Sigmoid colon (tissue), 7 donors: Measurements from ENCODE around the gene GTF2IRD1. TPM values are rescaled to one million over a fixed set of nuclear protein-coding genes. Genes with fewer than 3 reads are reported as not detected.

Experiments used
- DNase-seq: peaks from one replicate; pipeline ENCODE4 v3.0.0-alpha.2; 2019
- H3K27ac ChIP-seq, 4 donors: fragments of 200-600 bp; sonication (generic); one replicate each; pipeline ENCODE4 v1.5.1; 2016 to 2019; ENCODE audit warnings: mild to moderate bottlenecking in 1 of 4
- H3K27me3 ChIP-seq, 3 donors: fragments of 200-600 bp; sonication (generic); one replicate each; pipeline ENCODE4 v1.5.1; 2019; ENCODE audit warnings: mild to moderate bottlenecking in 1 of 3
- H3K36me3 ChIP-seq, 4 donors: fragments of 200-600 bp; sonication (generic); one replicate each; pipeline ENCODE4 v1.5.1; 2016 to 2019
- H3K4me1 ChIP-seq, 4 donors: fragments of 200-600 bp; sonication (generic); one replicate each; pipeline ENCODE4 v1.5.1; 2017 to 2019
- H3K4me3 ChIP-seq, 4 donors: fragments of 200-600 bp; sonication (generic); one replicate each; pipeline ENCODE4 v1.5.1; 2017 to 2019; ENCODE audit warnings: mild to moderate bottlenecking in 2 of 4, moderate library complexity in 1 of 4
- H3K9me3 ChIP-seq, 4 donors: fragments of 200-600 bp in 3 of 4; sonication (generic) in 3 of 4; one replicate each; pipeline versions ENCODE4 v1.5.1 to v1.6.1; 2013 to 2019
- EP300 ChIP-seq, 4 donors: sonication (generic); formaldehyde crosslinking; IDR thresholded peaks; one replicate each; pipeline ENCODE4 v1.6.1; 2017; ENCODE audit warnings: antibody characterized with exemption in 4 of 4
- POLR2A ChIP-seq, 2 donors: fragments of 450-650 bp; IDR thresholded peaks; one replicate each; pipeline ENCODE4 v1.6.1; 2016; ENCODE audit warnings: antibody characterized with exemption in 2 of 2, mild to moderate bottlenecking in 2 of 2, moderate library complexity in 2 of 2
- POLR2AphosphoS5 ChIP-seq, 4 donors: sonication (generic); formaldehyde crosslinking; IDR thresholded peaks; one replicate each; pipeline ENCODE4 v1.6.1; 2017; ENCODE audit warnings: antibody characterized with exemption in 4 of 4
- WGBS, 2 donors: extraction: QIAGEN DNeasy Blood & Tissue Kit; methylation state at CpG; one replicate each; pipeline ENCODE4 v1.1.7; 2013; 5-methylcytosine and 5-hydroxymethylcytosine counted together
- intact Hi-C: fragments of 100-400 bp; cut with DNase I; formaldehyde crosslinking; loops from one replicate; pipeline ENCODE4 v1.15.1; 2023
- polyA plus RNA-seq, 3 donors: library from polyadenylated mRNA; stranded (reverse); fragments of 200-250 nt; gene quantifications; one replicate each; pipeline ENCODE4 v1.2.3, GENCODE V29; 2013
- total RNA-seq, 4 donors: library from RNA; depleted of rRNA; stranded (reverse); fragments of >200 nt; gene quantifications; one replicate each; pipeline ENCODE4 v1.1.0, GENCODE V29; 2016
- TF ChIP-seq, protein P1 (sequence below), 4 experiments: fragments of 450-650 bp in 3 of 4; fragments of 200-600 bp in 1 of 4; IDR thresholded peaks; one replicate each; pipeline ENCODE4 v1.5.1; 2016 to 2019; ENCODE audit warnings: antibody characterized with exemption in 4 of 4, mild to moderate bottlenecking in 3 of 4, moderate library complexity in 2 of 4
- donor health status: healthy with polysubstance abuse.
- donor health status: Bipolar disorder and iron deficiency.
- donor health status: healthy.

Gene GTF2IRD1
- total and polyA plus RNA-seq, 7 donors: 1.8 to 24.2 (median 15.0) TPM

DNA sequence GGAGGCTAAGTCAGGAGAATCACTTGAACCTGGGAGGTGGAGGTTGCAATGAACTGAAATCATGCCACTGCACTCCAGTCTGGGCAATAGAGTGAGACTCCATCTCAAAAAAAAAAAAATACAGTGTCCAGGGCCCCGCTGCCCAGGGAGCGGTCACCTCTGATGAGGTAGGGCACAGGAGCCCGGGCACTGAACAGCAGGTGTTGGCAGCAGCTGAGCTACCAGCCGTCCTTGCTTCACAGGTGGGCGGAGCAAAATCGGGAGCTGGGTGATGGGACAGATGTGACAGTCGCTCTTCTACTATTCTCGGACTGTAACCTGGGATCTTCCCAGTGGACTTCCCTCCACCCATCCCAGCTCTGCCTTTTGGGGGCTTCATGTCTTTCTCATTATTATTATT lies 49.4 kb downstream of the GTF2IRD1 start:
- Histone ChIP-seq H3K9me3 (no peaks in the 10 kb centered on the region), H3K27me3 (no peaks in the 10 kb centered on the region), H3K27ac (peak overlapping the region in 3 of 4 donors; percentile 65 to 78 (median 77)), H3K36me3 (no peaks in the 10 kb centered on the region), H3K4me1 (peaks cover 0 to 43% (median 30%) of the 10 kb centered on the region in 4 donors), H3K4me3 (no peak overlapping the region)
- DNase-seq: no peak
- TF ChIP-seq, protein P1, sequence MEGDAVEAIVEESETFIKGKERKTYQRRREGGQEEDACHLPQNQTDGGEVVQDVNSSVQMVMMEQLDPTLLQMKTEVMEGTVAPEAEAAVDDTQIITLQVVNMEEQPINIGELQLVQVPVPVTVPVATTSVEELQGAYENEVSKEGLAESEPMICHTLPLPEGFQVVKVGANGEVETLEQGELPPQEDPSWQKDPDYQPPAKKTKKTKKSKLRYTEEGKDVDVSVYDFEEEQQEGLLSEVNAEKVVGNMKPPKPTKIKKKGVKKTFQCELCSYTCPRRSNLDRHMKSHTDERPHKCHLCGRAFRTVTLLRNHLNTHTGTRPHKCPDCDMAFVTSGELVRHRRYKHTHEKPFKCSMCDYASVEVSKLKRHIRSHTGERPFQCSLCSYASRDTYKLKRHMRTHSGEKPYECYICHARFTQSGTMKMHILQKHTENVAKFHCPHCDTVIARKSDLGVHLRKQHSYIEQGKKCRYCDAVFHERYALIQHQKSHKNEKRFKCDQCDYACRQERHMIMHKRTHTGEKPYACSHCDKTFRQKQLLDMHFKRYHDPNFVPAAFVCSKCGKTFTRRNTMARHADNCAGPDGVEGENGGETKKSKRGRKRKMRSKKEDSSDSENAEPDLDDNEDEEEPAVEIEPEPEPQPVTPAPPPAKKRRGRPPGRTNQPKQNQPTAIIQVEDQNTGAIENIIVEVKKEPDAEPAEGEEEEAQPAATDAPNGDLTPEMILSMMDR (IDR thresholded peaks at IDR 0.05): no peak
- TF ChIP-seq EP300 (IDR thresholded peaks at IDR 0.05) (no peak), POLR2AphosphoS5 (IDR thresholded peaks at IDR 0.05) (no peak), POLR2A (IDR thresholded peaks at IDR 0.05) (no peak)
- intact Hi-C loops: loop anchor here (5.0 kb wide), 1 partner anchor 51 kb away; the partner anchor contains the start of gene GTF2IRD1
- 63 to 86% methylated on average over 8 of the region's 8 CpGs for WGBS, 2 donors

DNA sequence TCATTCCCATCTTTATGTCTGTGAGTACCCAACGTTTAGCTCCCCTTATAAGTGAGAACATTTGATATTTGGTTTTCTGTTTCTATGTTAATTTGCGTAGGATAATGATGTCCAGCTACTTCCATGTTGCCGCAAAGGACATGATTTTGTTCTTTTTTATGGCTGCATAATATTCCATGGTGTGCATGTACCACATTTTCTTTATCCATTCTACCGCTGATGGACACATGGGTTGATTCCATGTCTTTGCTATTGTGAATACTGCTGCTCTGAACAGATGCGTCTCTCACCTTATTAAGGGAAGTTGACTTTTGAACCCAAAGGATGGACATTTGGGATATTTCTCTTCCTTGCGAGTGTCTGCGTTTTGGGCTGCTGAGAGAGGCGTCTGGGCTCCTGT lies 50.2 kb downstream of the GTF2IRD1 start:
- Histone ChIP-seq H3K27ac (peak overlapping the region in 1 of 4 donors; percentile 77), H3K4me3 (no peak overlapping the region), H3K27me3 (no peaks in the 10 kb centered on the region), H3K36me3 (peaks cover 0 to 3% (median 0%) of the 10 kb centered on the region in 4 donors), H3K4me1 (peaks cover 0 to 43% (median 30%) of the 10 kb centered on the region in 4 donors), H3K9me3 (no peaks in the 10 kb centered on the region)
- intact Hi-C loops: loop anchor here (5.0 kb wide), 1 partner anchor 52 kb away; the partner anchor contains the start of gene GTF2IRD1
- TF ChIP-seq, protein P1 (IDR thresholded peaks at IDR 0.05): no peak
- TF ChIP-seq EP300 (IDR thresholded peaks at IDR 0.05) (no peak), POLR2A (IDR thresholded peaks at IDR 0.05) (no peak)
- no peak for DNase-seq
- whole genome bisulfite sequencing, 2 donors: 97 to 98% methylated on average over 8 of the region's 8 CpGs

DNA sequence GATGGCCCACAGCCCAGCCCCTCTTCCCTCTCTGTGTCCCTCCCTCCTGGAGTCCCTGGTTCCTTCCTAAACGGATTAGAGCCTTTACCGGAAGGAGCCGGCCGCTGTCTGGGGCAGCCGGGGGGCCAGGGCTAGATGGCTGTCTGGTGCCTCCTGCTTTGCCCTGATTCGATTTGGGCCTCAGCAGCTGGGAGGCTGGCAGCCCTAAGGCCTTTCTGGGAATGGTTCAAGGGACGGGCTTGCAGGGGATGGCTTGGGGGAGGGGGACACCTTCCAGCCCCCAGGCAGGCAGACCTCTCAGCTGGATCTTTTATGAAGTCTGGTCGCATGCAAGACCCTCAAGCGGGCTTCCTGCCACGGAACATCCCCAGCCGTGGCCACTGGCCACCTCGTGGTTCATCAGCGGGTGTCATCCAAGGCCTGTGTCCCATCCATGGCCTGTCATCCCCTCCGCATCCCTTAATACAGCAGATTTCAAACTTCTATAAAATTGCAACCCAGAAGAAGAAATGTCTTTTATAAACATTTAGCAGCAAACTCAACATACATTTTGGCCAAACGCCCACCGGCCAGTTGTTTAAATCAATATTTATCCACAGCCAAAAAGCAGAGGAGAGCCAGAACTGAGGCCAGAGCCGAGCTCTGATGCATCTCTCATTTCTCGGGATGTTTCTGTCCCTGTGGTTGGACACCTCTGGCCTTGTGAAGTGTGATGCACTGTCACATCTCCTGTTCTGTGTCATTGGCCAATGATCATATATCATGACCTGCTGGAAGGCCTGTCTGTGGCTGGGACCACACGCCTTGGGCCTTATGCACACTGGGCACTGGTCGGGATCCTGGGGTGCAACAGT lies 52.0 kb downstream of the GTF2IRD1 start:
- 77 to 84% methylated on average over 20 of the region's 20 CpGs for WGBS, 2 donors
- TF ChIP-seq EP300 (IDR thresholded peaks at IDR 0.05): no peak
- TF ChIP-seq POLR2A (IDR thresholded peaks at IDR 0.05): no peak
- TF ChIP-seq, protein P1 (IDR thresholded peaks at IDR 0.05): no peak
- TF ChIP-seq POLR2AphosphoS5 (IDR thresholded peaks at IDR 0.05): no peak
- Histone ChIP-seq H3K27me3 (no peaks in the 10 kb centered on the region), H3K36me3 (peaks cover 0 to 7% (median 0%) of the 10 kb centered on the region in 4 donors), H3K9me3 (no peaks in the 10 kb centered on the region), H3K27ac (peak overlapping the region in 3 of 4 donors; percentile 61 to 77 (median 76)), H3K4me3 (no peak overlapping the region), H3K4me1 (peaks cover 0 to 43% (median 30%) of the 10 kb centered on the region in 4 donors)
- intact Hi-C loops: no loop called here
- DNase-seq: peak; percentile 68

DNA sequence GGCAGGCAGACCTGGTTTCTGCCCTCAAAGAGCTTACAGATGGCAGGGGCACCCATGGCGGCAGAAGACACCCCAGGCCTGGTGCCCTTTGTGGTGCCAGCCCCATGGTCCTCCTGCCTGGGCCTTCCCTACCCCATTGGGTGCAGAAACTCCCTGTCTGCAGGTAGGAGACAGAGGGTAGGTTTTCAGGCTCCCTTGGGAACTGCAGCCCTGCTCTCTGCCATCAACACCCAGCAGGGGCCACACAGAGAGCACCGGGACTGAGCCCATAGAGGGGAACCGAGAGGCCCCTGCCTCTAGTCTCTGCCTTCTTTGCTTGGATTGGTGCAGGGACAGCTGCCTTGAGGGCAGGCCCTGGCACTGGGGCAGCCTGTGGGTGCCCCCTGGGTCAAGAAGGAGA lies 52.6 kb downstream of the GTF2IRD1 start:
- DNase-seq: no peak
- intact Hi-C loops: no loop called here
- Histone ChIP-seq H3K9me3 (no peaks in the 10 kb centered on the region), H3K27me3 (no peaks in the 10 kb centered on the region), H3K36me3 (peaks cover 0 to 14% (median 0%) of the 10 kb centered on the region in 4 donors), H3K4me1 (peaks cover 0 to 37% (median 28%) of the 10 kb centered on the region in 4 donors), H3K27ac (peak overlapping the region in 3 of 4 donors; percentile 61 to 77 (median 76)), H3K4me3 (no peak overlapping the region)
- TF ChIP-seq POLR2A (IDR thresholded peaks at IDR 0.05) (no peak), EP300 (IDR thresholded peaks at IDR 0.05) (no peak), POLR2AphosphoS5 (IDR thresholded peaks at IDR 0.05) (no peak)
- TF ChIP-seq, protein P1 (IDR thresholded peaks at IDR 0.05): no peak
- WGBS, 2 donors: 89 to 90% methylated on average over 3 of the region's 3 CpGs
